AG10803 (cell line): Measurements from ENCODE around the gene LGALS3BP.

Experiments
- DNase-seq: peaks from one replicate; pipeline ENCODE4 v3.0.0; 2010; ENCODE audit warnings: low read depth
- H3K4me3 ChIP-seq: 2 replicates; pipeline ENCODE4 v1.5.1; 2011; ENCODE audit warnings: mild to moderate bottlenecking, low read length, control low read depth
- TF ChIP-seq, protein P1 (sequence below): conservative IDR thresholded peaks from 2 replicates; pipeline ENCODE4 v1.5.1; 2011; ENCODE audit warnings: mild to moderate bottlenecking, low read length, control low read depth, inconsistent platforms

Gene LGALS3BP

DNA sequence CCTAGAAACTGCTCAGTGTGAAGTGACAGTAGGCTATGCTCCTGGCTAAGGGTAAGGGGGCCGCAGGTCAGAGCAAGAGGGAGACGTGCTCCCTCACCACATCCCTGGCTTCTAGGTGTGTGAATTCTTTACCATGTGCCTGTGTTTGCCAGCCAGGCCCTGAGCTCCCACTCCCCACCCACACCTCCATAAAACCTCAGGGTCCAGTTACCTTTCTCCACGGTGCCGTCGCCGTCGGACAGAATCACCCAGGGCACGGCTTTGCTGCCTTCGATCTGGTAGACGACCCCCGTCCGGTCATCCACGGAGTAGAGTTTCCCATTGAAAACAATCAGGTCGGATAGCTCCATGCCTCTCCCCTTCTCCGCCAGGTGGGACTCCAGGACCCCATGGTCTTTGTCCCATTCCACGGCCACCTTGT lies 17.1 kb upstream of the LGALS3BP start:
- H3K4me3 ChIP-seq, result no peak overlapping the region
- DNase-seq, result no peak
- TF ChIP-seq, protein P1, sequence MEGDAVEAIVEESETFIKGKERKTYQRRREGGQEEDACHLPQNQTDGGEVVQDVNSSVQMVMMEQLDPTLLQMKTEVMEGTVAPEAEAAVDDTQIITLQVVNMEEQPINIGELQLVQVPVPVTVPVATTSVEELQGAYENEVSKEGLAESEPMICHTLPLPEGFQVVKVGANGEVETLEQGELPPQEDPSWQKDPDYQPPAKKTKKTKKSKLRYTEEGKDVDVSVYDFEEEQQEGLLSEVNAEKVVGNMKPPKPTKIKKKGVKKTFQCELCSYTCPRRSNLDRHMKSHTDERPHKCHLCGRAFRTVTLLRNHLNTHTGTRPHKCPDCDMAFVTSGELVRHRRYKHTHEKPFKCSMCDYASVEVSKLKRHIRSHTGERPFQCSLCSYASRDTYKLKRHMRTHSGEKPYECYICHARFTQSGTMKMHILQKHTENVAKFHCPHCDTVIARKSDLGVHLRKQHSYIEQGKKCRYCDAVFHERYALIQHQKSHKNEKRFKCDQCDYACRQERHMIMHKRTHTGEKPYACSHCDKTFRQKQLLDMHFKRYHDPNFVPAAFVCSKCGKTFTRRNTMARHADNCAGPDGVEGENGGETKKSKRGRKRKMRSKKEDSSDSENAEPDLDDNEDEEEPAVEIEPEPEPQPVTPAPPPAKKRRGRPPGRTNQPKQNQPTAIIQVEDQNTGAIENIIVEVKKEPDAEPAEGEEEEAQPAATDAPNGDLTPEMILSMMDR, result no peak

DNA sequence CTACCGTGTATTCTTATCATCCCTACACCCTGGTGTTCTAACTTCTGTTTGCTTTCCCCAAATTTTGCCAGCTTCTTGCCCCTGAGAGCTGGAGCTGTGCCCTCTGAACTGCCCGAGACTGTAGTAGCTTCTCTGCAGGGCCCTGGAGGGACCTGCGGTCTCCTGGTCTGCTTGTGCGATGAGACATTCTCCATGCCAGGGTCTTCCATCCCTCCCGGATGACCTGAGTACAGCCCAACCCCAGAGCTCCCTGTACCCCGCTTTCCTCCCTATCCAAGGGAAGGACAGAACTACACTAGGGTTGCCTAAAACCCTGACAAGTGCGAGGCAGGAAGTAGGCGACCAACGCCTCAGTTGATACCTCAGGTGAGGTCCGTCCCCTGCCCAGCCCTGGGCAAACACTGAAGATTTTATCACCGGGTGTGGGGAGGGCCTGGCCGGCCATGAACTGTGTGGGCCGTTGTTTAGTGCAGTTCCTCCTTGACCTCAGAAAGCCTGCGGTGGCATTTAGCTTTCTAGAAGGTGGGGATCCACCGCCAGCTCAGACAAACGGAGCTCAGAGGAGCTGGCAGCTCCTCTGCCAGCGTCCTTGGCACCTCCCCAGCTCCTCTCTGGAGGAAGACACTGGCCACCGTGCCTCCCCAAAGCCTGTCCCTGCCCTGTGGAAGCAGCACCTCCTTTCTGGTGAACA lies 16.2 kb upstream of the LGALS3BP start:
- H3K4me3 ChIP-seq, result no peak overlapping the region
- no peak for DNase-seq
- TF ChIP-seq, protein P1, result no peak

DNA sequence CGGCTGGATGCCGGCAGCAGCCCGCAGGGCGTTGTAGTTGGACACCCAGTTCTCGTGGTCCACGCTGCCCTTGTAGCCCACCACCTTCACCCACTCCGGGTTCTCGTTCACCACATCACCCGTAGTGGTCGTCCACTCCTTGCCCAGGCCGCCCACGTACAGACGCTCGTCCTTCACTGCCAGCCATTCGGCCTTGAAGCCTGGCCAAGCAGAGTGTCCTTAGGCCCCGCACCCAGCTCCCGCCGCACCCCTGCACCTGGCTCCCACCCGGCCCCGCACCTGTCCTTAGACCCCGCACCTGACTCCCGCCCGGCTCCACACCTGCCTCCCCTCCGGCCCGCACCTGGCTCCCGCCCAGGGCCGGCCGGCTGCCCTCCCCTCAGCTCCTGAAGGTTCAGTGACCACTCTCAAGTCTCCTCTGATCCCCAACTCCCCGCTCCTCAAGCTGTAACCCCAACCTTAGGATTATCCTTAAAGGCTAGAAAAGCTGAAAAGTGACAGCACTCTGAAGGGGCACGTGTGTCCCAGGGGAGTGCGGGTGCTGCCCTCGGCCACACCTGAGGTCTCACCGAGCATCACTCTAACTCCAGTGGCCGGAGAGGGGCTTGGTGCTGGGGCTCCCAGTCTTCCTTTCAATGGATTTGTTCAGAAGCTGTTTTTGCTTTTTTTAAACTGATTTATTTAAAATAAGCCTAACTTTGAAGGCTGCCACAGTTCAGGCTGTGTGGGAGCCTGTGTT lies 15.5 kb upstream of the LGALS3BP start:
- no peak for DNase-seq
- TF ChIP-seq, protein P1, result no peak
- no peak overlapping the region for H3K4me3 ChIP-seq

DNA sequence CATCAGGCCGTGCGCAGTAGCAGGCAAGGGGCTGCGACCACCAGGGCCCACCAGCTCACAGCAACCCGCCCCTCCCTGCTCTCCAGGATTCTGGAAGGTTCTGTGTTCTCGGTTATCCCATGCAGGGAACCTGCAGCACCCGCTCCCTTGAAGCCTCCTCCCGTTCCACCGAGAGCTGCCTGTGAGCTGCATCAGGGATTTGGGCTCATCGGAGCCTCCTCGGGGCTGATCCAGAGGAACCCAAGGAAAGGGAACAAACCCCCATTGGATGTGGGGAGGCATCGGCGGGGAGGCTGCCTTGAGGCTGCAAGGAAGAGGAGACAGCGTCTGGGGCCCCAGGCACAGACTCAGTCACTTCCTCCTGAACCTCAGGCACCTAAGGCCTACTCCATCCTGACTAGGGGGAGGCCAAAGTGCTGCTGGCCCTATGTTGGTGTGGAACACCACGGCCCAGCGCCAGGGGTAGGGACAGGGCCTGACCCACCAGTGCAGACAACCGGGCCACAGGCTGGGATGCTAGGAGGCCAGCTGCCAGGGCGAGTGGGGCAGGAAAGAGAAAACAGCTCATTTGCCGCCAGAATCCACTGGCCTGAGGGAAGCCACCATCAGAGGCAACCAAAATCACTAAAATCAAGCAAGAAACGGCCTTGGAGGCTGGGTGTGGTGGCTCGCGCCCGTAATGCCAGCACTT lies 14.4 kb upstream of the LGALS3BP start:
- H3K4me3 ChIP-seq, result no peak overlapping the region
- no peak for DNase-seq
- TF ChIP-seq, protein P1, result no peak

DNA sequence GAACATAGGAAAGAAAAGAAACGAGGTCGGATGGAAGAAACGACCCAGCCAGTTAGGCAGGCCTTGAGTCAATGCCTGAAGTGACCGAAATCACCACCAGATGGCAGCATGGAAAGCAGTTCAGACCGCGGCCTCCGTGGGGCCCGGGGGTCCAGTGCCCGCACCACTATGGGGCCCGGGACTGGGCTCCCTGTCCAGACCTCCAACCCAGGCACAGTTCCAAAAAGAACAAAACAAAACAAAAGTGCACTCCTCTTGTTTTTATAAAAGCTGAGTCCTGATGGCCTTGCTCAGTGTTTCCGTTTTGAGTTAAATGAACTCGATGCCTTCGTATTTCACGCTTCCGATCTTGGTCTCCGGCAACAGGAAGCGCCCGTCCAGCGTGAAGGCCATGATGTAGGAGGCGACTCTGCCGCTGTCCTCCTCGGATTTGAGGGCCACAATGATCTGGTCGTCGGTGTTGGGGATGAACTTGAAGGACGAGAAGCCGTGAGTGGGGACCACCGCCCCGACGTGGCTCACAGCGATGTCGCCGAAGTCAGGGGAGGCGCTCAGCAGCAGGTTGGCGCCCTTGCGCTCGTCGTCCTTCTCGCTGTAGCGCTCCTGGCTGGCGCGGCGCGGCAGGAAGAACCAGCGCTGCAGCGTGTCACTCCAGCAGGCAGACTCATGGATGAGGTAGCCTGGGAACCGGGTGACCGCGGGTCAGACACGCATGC lies 13.7 kb upstream of the LGALS3BP start:
- TF ChIP-seq, protein P1, result peak; percentile 70
- peak; percentile 29 for DNase-seq
- no peak overlapping the region for H3K4me3 ChIP-seq

DNA sequence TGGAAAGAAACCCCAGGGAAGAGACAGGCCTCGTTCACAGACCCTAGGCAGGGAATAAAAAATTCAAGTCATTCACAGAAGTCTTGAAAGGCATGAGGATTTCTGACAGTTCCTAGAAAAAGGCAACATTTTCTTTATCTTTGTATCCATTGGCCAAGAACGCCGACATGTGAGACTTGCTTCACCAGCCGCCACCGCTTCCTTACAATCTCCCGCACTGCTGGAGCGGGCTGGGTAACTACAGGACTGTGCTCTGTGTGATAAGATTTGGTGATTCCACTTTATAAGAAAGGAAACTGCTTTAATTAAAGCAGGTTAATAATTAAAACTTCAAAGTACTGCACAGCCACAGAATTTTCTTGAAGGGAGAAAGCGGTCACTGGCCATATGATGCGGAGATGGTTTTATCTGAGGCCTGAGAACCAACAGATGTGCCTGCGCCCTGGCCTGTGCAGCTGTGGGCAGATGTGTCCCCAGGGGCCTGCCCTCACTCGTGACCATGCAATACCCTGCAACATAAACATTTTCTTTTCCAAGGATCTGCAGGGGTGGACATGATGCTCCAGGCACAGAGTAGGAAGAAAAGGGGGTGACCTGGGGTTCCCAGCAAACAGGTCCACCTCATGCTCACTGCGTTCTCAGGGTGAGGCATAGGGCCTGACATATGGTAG lies 13.0 kb upstream of the LGALS3BP start:
- H3K4me3 ChIP-seq, result no peak overlapping the region
- no peak for DNase-seq
- TF ChIP-seq, protein P1, result no peak
